Measurements from ENCODE around the gene ZKSCAN5.

ZKSCAN5 gene

DNA sequence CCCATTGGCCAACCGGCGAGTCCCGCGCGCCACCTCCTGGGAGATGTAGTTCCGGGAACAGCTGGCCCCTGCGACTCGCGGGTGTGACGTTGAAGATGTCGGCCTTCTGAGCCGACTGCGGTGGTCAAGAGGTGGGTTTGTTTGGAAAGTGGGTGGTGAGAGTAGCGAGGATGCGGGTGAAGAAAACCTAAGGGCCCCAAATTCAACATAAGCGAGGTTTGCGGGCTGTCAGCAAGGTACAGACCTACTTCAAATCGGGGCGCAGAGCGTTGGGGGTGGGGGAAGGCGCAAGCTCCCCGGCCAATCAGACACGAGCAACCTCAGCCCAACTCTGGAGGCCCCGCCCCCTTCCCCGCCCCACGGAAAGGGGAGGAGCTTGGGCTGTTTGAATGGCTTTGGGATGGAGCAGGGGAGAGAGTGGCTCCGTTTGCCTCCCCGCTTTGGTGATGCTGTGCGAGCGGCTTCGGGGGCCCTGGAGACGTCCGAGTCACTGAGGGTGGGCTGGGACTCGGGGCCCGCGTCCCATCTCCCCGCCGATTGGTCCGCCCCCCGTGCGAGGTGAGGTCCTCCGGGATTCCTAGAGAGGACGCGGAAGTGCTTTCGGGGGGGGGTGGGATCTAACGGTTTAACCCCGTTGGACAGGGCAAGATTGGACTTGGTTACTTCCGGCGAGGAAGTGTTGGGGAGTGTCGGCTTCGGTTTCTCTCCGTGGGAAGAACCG, at the start of gene ZKSCAN5:
ZKSCAN5 (plus strand) TSS at position 60 of the 721 bp plus-strand sequence. CDS start 1,383 bp downstream, outside the sequence.
- DNase-seq, result peak; percentile 93

DNA sequence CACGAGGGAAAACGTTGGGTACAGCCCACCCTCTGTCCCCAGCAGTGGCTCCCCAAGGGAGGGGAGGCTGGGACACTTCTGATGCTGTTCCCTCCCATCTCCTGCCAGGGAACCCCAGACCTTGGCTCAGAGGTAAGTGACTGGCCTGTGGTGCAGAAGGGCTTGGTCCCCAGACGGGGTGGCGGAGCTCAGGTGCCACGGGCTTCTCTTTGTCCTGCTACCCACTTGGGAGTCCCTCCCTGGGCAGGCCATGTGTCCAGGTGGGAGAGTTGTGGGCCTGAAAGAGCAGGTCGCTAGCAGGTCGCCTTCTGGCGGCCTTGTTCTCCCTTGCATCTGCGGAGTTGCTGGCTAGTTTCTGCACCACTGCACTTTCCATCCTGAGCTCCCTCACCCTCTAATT, 48.6 kb upstream of the ZKSCAN5 start:
- DNase-seq, result no peak

DNA sequence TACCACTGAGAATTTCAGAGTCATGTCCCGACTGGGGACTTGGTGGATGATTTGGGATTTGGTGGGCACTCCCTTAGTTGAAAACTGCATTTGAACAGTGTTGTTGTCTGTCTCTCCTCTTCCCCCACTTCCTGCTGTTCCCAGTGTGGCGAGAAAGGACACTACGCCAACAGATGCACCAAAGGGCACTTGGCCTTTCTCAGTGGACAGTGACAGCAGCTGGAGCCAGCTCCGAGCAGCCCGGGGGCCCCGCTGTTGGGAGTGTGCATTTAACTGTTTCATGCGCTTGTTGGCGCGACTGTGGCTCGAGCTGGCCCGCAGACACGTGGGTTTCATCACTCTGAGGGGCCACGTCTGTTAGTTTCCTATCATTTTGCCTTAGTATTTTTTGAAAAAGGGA, 48.2 kb upstream of the ZKSCAN5 start:
- no peak for DNase-seq

DNA sequence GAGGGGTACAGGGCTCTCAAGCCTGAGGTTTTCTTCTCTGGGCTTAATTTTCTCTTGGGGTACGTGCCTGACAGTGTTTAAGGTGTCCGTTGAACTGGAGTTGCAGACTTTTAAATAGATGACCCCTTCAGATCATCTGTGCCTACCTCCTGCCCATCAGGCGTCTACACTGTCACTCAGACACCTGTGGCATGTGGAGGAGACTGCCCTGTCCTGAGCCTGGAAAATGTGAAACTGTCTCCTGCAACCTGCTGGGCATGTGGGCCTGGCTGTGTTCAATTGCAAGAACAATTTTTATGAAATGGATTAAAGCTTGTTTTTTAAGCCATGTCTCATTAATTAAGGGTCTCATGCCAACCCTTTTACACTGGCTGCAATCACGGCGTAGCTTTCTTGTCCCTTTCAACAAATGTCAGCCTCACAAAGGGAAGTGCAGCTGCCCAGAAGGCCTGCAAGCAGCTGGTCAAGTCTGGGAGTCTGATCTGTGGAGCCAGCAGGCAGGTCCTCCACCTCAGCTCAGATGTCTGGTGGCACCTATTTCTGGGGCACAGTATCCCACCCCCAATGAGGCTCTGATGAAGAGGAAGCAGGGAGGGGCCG, 47.3 kb upstream of the ZKSCAN5 start:
- no peak for DNase-seq

DNA sequence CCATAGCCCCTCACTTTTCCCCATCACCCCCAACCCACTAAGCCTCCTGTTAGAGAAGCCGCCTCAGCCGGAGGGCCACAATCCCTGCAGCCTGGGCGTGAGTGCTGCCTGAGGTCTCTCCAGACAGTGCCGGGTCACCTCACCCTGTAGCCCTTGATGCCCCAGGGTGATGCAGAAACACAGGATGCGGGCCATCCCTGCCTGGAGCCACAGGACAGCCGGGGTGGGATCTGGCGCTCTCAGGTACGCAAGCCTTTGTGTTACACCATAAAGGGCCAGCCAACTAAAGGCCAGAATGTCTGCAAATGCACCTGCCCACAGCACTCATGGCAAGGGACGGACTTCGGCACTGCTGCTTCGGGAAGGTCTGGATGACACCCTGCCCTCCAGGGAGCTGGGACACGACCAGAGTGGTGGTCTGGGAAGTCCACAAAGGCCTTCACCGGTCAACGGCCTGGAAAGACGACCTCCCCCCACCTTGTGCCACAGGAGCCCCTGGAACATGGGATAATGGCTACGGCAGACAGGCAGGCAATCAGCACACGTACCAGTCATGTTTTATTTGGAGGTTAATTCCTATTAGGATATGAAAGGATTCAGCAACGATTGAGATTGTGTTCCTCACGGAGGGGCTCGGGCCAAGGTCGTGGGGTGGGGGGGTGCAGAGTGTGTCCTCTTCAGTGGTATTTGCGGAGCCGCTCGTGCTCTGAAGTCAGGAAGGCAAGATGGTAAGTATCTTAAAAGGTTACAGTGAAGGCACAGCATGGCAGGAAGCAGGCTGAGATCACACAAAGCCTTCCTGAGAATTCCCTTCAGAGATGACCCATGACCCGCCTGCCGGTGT, 46.6 kb upstream of the ZKSCAN5 start:
- no peak for DNase-seq

DNA sequence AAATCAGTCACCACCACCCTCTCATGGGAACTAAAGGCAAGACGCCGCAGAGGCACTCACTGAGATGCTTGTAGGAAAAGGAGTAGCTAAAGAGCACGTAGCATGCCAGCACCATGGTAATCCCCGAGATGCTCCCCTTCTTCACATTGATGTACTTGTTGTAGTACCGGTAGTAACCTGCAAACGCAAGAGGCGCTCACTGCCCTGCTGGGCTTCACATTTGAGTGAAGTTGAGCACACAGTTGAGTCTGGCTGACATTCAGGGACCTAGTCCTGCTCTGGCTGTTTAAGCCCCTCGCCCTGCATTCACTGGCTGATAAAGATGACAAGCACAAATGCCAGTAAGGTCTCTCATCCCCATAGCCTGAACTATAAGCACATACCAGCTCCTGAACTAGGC, 45.4 kb upstream of the ZKSCAN5 start:
- DNase-seq, result peak; percentile 29

DNA sequence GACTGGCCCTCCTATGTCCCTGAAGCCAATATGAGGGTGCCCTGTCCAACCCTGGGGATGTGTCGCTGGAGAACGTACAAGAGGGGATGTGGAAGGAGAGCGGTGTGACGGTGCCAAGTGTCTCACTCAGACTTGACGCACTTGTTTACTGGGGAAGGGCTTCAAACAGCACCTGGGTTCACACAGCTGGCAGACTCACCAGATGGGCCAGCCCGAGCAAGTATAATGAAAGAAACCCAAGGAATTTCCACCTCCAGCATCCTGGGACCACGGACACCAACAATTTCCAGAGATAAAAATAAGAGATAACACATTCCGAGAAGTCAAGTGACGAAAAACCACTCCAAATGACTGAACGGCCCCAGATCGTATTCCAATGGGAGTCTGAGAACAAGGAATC, 43.8 kb upstream of the ZKSCAN5 start:
- DNase-seq, result no peak

DNA sequence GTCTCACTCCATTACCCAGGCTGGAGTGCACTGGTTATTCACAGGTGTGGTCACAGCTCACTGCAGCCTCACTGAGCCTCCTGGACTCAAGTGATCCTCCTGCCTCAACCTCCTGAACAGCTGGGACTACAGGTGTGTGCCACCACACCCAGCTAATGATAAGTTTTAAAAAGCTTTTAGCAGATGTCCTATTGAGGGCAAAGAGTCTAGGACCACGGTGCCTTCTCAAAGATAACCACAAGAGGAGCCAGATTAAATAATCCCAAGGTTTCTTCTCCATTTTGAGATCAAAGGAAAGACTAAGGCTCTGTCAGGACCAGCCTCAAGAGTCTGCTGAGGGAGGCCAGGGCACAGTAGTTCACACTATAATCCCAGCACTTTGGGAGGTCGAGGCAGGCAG, 43.2 kb upstream of the ZKSCAN5 start:
- no peak for DNase-seq

DNA sequence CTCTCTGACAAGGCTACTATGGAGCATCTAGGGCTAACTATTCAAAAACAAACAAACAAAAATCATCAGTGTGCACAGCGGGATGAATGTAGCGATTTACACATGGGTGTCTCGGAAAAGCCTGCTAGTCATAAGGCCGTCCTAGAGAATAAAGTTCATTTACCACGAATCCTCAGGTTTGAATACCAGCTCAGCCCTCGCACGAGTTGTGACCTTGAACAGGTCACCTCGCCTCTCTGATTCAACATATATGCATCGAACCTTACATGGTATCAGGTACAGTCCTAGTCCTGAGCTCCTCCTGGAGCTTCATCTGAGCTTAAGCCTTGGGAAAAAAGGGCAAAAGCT, 39.1 kb upstream of the ZKSCAN5 start:
- DNase-seq, result no peak

DNA sequence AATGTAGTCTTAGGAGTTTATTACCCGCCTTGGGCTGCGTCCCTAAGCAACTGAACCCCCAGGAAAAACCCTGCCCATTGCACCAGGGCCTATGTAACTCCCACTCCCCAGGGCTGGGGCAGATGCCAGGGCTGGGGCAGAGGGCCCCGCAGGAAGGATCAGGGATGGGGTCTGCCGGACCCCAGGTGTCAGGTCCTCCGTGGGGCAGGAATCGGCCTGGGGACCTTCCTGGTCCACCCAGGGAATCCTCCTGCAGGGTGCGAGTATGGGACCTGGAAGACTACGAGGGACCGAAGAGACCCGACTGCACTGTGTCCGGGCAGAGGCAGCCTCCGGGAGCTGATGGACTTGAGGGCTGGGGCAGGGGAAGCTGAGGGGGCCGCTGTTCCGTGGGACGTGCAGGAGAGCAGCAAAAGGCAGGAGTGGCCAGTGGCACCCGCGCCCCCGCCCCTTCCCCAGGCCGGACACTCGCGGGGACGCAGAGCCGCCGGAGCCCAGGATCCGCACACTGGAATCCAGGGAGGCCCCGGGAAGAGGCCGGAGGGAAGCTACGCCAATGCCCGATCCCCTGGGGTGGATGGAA, 36.0 kb upstream of the ZKSCAN5 start:
- no peak for DNase-seq

DNA sequence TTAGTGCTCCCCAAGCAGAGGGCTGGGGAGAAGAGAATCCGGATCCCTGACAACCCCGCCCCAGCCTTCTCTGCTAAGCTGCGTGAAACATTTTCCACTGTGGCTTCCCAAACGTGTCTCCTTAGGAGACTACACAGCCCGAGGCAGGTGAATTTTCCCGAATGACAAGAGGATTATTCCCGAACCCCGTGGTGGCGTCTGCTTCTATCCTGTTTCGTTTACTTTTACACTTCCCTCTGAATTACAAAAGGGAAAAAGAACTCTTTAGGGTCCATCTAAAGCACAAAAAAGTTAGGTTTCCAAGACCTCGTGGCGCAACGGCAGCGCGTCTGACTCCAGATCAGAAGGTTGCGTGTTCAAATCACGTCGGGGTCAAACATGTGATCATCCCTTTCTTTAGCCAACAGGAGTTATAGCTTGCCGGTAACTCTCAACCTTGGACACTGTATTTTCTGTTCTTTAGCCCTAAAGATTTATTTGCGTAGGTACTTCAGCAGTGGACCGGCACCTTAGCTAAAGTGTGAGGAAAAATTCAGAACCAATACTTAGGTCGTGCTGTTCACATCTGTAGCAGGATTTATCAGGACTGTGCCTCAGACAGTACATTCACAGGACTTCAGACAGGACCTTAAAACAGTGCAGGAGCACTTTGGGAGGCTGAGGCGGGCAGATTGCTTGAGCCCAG, 34.9 kb upstream of the ZKSCAN5 start:
- no peak for DNase-seq

DNA sequence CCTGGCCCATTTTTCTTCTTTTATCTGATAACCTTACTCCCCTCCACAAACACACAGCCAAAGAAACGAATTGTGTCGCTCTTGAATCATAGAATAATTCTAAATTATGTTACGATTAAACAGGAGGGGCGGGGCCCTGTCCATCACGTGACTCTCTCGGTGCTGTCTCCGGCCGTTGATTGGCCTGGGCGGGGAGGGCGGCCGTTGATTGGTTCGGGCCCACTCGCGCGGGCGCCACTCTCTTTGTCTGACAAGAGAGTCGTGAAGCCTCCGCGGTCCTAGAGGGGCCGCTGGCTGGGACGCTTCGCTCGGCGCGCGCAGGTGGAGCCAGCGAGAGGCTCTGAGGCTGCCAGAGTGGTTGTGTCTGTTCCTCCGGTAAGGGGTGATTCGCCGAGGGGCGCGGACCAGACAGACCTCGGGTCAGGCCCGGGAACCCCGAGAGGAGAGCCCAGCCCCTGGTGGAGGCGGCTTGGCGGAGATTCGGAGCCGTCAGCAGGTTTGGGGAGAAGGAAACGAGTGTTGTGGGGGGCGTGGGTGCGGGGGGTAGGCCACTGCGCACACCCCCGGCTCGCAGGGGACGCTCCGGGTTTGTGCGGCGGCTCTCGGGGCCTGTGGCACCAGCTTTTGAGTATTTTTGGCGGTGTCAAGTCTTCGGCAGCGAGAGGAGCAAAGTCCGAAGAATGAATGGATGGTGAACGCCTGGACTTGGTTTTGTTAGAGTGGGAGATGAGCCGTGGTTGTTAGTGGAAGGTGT, 31.7 kb upstream of the ZKSCAN5 start, which contains the start of gene ZNF789:
ZNF789 (plus strand) TSS at position 330 of the 754 bp plus-strand sequence. CDS start 3,567 bp downstream, outside the sequence.
- peak; percentile 91 for DNase-seq

DNA sequence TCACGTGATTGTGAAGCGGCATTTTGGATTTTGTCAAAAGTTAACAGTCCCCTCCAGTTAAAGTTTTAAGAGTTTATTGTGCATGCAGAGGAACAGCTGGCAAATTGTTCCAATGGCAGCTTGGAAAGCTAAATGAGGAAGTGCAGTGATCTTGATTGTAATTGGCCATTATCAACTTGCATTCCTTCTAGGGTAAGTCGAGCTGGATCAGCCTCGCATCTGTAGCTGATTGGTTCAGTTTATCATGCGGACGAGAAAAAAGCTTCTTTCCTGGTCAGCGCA, 31.2 kb upstream of the ZKSCAN5 start:
- no peak for DNase-seq

DNA sequence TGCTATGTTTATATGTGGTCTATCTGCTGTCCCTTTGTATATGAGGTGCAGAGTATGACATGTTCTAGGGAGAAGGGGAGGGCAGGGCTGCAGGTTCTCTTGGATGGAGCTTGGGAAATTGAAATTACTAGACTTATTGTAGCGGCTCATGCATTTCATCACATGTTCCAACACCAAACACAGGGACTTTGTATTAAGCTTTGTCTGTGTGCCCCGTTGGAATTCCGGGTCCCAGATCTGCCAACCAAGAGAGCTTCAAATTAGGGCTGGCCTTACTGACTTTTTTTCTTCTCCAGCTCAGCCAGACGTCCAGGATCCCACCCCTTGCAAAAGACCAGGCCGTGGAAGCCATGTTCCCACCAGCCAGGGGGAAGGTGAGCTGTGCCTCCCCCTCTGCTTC, 28.4 kb upstream of the ZKSCAN5 start:
- DNase-seq, result no peak

DNA sequence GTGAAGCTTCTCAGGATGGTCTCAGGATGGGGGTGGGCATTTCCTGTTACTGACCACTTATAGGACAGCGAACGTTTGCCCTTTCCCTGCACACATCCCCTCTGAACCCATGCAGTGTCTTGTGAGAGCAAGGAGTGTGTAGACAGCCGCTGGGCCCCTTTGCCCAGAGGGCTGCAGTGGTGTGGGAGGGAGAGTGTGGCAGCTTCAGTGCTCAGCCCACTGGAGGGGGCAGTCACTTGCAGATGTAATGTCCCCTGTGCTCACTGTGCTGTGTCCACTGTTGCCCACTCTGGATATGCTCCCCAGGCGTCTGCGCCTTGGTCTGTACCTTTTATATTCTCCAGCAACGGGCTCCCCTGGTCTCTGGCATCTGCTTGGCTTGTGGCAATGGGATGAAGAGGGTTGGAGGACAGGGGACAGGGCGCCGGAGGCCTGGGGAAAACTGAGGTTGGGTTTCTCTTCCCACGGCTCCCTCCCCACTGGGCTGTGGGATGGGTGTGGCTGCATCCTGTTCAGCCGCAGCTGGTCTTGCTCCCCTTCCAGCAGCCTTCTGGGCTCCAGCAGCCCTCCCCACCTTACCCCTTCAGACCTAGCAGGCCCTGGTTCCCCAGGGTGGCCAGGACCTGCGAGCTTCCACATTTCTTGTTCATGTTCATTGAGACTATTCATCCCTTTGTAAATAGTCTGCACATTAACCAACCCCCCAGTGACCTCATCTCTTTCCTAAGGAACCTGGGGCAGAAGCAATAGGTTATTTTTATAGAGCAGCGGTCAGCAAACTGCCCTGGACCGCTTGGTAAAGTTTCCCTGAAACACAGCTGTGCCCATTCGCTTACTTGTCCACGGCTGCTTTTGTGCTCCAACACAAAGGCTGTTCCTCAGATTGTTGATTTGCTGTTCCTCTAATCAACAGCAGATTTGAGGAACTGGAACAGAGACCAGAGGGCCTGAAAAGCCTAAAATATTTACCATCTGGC, 25.7 kb upstream of the ZKSCAN5 start:
- DNase-seq, result no peak

DNA sequence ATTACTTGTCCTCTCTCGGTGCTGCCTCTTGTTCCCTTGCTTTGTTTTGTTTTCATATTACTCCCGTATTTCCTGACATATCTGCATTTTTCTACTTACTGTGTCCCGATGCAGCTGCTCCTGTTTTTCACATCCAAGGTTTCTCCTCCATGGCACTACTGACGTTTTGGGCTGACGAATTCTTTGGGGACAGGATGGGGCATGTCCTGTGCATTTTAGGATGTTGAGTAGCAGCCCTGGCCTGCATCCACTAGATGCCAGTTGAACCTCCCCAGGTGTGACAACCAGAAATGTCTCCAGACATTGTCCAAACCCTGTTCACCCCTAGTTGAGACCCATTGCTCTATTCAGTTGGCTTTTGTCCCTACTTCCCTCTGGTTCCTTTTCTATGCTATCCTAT, 19.4 kb upstream of the ZKSCAN5 start:
- no peak for DNase-seq

DNA sequence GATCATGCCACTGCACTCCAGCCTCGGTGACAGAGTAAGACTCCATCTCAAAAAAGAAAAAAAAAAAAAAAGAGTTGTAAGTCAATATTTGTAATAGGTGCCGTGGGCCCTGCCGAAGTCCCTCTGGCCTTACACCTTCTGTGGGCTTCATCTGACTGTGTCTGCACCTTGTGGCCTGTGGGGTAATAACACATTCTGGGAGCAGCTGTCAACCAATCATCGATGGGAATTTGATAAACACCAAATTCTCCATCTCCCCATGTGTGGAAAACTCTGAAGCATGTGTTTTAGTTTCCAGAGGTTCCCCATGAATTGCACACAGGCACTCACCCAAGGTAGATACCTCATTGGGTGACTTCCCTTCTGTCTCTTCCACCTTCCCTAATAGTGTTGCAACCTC, 15.2 kb upstream of the ZKSCAN5 start:
- DNase-seq, result no peak

DNA sequence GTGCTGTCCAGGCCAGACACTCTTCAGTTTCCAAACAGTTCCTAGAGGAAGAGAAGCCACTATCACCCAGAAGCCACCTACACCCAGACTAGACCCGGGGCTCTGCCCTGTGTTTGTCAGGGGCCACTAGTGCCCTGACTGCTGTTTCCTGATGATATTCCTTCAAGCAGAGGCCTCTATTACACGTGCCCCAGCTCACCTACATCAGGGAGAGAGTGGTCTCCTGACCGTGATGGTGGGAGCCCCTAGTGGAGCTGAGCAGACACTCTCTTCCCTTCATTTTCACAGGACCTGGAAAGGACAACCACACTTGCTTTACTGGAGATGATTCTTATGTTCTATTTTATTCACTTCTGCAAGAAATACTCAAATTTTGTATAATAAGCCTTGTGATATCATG, 13.6 kb upstream of the ZKSCAN5 start:
- DNase-seq, result no peak

DNA sequence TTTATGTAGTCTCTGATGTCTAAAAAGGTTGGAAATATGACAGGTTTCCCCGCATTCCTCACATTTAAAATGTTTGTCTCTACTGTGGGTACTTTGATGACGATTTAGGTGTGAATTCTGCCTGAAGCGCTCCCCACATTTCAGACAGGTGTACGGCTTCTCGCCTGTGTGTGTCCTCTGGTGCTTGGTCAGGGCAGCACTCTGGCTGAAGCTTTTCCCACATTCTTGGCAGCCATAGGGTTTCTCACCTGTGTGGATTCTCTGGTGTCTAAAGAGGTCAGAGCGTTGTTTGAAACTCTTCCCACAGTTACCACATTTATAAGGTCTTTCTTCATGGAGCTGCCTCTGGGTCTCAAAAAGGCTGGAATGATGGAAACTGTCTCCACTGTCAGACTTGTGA, 10.6 kb upstream of the ZKSCAN5 start:
- DNase-seq, result no peak

DNA sequence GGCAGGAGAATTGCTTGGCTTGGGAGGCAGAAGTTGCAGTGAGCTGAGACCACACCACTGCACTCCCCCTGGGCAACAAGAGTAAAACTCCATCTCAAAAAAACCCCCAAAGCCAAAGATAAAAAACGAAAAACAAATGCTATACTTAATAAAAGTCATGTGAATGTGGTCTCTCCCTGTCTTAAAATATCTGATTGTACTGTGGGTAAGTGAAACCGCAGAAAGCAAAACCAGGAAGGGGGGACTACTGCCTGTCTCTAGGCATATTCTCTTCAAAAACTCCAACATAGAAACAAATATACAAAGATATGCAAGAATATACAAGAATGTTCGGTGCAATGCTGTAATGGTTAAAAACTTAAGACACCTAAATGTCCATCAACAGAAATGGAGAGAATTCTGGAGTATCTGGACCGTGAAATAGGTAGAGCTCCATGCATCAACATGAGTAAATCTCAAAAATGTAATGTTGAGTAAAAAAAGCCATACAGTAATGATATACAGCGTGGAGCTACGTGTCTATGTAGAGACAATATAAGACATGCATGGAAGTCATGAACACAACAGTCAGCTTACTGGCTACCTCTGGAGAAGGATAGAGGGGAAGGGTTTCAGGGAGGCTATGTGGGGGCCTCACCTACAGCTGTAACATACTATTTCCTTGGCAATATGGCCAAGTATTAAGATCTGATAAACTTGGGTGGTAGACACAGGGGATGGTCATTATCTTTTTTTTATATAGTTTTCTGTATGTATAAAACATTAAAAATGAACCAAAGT, 6.5 kb upstream of the ZKSCAN5 start:
- no peak for DNase-seq
